COLO668 (cell line): ENCODE measurements around the gene CSPG4.
A peak's percentile ranks its signal among the peaks of the same experiment; 100 is the strongest.
"Not testable (repeated sequence)": the region's sequence is repeated elsewhere in the genome, so short reads cannot be mapped to it uniquely, and the experiment has no call there.

Experiments
- DNase-seq: peaks from one replicate; lab custom pipeline; 2025; ENCODE audit not compliant: unreplicated experiment; lab: John Stamatoyannopoulos, UW

Gene CSPG4

DNA sequence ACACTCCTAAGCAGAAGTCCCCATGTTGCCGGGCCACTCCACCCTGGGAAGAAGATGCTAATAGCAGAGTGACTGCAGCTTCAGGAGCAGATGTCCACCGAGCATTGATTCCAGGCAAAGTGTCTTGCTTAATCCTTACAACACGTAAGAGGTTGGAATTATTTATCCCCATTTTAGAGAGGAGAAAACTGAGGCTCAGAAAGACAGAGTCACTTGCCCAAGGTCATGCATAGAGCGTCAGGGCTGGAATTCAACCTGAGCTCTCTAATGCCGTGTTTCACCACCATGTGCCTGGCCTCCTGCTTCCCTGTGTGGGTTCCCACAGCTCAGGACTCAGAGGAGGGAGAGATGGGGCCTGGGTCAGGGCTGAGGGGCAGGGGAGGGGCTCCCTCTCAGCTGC lies 7.3 kb downstream of the CSPG4 start:
- not testable (repeated sequence) for DNase-seq

DNA sequence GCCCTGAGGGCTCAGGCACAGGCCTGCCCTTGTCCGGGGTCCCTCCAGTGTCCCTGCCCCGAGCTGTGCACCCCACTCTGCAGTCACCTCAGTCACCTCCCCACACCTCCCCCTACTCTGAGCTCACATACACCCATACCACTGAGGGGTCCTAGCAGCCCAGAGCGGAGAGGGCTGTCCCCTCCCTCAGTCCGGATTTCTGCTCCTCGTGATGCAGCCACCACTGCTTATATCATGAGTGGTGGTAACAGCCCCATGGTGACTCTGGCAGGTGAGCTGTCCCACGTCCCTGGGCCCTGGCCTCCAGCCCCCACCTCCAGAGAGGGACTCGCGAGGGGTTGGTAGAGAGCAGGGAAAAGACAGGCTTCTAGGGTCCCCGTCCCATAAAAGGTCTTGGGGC lies 8.0 kb downstream of the CSPG4 start:
- DNase-seq, result no peak

DNA sequence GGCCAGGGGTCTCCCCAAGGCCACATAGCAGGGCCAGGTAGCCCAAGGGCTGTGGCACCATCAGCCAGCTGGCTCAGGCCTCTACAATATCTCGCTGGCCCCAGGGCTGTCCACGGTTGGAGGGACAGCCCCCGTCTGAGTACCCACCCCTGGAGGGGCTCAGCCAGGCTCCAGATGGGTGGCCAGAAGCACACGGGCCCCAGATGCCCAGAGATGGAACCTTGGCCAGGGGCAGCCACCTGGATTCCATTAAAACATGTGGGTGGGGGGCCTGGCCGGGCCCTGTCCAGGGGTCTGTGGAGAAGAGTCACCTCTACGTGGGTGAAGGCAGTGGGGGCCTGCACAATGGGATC lies 8.4 kb downstream of the CSPG4 start:
- no peak for DNase-seq

DNA sequence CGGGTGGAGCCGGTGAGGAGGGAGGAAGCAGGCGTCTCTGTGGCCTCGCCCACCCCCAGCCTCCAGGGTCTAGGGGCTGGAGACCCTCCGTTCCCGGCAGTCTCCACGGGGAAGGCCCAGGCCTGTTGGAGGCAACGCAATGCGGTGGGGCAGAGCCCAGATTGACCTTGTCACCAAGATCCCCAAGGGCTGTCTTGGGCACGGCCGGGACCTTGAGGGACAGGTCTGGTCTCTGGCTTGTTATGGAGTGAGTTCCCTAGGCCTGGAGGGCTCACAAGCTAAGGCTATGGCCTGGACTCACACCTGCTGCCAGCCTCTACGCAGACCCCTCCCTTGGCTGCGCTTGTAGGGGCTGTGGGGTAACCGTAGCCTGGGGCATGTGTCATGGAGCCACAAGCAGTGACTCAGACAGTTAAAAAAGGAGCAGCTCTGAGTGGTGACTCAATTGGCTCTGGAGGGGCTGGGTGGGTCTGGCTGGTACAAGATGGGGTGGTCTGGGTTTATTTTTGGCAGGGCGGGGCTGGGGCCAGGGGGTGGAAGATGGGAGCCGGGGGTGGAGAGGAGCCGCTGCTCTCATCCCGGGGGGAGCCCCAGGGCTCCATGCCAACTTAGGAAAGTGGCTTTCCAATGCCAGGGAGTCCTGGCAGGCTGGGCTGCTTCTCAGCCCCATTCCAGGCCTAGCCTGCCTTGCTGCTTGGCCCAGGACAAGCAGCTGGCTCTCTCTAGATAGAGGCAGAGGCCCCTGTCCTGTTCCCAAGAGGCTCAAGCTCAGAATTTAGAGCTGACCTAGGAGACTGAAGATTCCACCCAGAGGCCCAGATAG lies 9.0 kb downstream of the CSPG4 start:
- DNase-seq, result not testable (repeated sequence)

DNA sequence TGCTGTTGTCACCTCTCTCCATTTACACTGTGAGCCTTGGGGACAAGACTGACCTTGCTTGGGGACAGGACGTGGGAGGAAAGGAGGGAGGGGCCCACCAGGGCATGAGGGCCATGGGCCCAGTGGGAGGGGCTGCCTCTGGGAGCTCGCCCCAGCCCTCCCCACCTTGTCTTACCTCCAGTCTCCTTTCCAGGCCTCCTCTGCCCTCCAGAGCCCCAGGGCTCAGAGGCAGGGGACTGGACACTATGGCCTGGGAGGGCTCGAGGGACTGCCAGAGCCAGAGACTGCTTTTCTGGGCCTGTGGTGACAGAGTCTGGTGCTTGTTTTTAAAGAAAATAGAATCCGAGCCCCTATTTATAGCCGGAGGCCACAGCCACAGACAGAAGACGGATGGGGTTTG lies 10.2 kb downstream of the CSPG4 start:
- DNase-seq, result no peak

DNA sequence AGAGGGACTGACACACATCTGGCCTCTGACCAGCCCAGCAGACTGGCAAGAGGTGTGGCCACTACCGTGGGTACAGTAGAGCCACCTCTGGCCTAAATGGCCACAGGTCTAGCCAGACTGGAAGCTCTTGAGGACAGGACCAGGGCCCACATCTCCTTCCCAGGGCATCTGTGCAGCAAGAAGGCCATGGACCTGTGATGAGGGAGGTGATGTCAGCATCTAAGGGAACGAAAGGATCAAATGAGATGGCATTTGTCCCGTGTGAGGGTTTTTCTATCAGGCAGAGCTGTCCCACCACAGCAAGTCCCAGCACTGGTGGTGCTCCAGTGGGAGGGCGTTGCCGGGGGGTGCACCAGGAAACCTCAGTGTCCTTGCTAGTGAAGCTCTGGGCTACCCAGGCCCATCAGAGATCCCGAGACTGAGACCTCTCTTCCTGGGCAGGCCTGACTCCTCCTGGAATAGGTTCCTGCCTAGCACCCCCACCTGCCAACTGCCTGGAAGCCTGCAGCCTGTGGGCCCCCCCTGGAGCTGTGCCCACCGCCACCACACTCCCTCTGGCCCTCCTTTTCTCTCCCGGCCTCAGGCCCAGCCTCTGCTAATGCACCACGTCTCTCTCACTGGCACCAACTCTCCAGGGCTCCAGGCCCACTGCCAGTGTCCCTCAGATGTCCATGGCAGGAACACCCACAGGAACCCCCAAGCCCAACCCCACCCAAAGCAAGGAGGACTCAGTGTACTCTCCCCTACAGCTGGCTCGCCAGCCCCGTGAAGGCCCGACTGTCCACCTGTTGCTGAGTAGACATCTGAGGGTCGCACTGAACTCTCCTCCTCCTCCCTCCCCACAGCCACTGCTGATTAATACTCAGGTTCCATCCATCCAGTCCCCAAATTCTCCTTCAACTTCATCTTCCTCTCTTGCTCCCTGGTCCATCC lies 11.3 kb downstream of the CSPG4 start:
- DNase-seq, result not testable (repeated sequence)

DNA sequence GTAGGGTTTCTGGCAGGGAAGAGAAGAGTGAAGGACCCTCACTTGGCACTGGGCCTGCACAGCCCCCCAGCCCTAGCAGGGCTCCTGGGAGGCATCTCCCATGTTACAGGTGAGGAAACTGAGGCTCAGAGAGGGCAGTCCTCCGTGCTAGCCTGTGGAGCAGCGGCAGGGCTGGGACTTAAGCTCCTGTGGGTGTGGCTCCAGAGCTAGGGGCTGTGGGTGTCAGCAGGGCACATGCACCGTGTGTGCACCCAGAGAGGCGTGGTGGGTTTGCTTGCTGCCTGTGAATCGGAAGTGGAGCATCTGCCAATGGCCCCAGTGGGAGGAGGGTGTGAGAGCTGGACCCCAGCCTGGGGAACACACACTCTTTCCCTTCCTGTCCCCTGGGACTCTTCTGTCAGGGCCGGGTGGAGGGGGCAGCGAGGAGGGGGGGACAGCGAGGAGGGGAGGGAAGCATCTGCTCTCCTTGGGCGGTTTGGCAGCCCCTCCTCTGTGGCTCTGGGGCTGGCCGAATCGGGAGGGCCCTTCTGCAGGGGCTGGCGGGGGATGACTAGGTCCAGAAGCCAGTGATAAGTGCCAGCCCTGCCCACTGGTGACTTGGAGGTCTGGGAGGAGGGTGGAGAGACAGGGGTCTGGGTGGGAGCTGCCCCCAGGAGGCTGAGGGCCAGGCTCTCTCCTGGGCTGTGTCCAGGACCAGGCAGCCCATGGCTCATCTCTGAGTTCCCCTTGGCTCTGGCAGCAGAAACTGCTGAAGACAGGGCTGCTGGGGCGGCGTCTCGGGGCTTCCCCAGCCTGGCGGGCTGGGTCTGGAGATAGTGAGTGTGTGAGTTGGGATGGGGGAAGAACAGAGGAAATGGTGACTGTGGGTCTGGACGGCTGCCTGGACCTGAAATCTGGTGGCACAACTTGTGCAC lies 12.4 kb downstream of the CSPG4 start:
- not testable (repeated sequence) for DNase-seq

DNA sequence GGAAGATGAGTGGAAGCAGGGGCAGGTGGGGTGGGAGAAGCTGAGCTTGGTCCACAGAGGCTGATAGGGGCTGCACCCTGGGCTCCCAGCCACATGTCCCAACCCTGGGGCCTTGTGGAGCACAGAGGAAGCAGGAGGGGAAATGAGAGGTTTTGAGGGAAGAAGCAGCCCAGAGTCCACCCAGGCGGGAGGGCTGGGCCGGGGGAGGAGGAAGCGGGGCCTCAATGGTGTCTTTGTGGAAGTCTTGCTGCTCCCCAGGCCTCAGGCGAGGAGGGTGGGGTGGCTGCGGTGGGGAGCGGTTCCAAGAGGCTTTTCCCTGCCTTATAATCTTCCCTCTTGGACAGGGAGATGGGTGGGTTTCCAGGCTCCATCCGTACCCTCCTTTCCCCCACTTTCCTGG lies 13.1 kb downstream of the CSPG4 start:
- DNase-seq, result not testable (repeated sequence)

DNA sequence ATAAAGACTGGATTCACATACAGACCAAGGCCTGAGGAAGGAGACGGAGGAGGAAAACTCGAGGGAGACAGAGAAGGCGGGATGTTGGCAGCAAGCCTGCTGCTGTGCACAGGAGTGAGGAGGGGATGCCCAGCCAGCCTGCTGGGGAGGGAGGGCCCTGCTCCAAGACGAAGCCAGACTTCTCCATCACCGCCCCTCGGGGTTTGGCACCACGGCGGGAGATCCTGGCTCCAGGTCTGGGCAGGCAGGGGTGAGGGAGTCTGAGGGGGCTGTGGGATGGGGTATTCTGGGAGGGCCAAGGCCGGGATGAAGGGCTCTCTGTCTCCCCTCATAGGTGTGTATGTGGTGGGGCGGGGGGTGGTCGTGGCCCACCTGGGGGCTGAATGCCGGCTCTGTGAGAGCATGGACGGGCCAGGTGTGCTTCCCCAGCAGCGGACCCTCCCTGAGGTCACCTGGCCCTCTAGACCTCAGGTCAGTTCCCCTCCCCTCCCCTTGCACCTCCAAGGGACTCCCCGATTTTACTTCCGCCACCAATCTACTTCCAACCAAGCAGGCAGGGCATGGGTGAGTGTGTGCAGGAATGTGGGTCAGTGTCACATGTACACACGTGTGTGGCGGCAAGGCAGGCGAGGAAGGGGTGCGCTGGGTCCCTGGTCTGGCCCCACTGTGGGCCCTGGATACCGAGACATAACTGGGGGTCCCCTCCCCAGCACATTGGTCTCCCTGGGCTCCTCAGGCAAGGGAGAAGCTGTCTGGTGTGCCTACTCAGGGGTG lies 14.5 kb downstream of the CSPG4 start:
- DNase-seq, result not testable (repeated sequence)

DNA sequence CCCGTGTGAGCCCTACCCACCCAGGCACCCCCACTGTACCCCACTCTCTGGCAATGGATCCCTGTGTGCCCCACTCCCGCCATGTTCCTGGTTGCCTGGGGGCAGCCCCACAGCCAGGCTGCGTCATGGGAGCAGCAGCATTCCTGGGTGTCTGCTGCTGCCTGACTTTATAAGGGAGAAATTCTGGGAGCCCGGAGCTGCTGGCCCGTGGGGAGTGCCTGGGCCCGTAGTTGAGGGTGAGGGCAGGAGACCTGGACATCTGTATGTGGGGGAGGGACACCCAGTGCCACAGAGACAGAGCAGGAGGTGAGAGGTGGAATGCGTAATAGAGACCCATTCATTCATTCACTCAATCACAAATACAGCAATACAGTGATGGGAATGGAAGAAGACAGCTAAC lies 15.1 kb downstream of the CSPG4 start:
- DNase-seq, result no peak

DNA sequence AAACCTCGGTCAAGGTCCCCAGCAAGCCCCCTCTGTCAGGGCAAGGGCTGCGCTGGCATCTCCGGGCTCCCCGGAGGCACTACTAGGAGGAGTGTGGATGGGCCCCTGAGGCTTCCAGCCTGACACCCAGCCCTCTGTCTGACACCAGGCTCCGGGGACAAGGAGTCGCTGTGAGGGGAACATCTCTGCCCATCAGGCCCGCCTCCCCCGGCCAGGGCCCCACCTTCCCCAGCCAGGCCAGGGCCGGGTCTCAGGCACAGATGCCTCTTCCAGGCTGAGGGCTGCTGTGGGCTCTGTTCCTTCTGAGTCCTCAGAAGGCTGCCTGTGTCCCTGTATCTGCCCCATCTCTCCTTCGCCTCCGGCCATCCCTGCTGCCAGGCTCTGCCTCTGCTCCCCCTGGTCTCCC lies 15.8 kb downstream of the CSPG4 start:
- no peak for DNase-seq

DNA sequence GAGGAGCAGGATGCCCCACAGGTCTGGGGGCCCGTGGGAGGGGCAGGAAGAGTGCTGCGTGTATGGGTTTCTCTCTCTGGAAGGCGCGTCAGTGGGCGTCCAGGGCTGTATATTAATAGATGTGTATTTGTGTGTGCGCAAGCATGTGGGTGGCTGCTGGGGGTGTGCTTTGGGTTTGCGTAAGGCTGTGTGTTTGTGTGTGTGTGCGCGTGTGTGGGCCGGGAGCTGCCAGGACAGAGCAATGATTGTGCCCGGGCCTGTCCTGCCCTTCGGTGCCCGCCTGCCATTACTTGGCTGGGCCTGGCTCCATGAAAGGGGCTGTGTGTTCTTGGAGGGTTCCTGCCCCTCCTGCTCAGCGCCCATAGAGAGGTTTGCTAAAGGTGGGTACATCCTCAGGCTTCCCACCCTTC lies 16.3 kb downstream of the CSPG4 start:
- no peak for DNase-seq

DNA sequence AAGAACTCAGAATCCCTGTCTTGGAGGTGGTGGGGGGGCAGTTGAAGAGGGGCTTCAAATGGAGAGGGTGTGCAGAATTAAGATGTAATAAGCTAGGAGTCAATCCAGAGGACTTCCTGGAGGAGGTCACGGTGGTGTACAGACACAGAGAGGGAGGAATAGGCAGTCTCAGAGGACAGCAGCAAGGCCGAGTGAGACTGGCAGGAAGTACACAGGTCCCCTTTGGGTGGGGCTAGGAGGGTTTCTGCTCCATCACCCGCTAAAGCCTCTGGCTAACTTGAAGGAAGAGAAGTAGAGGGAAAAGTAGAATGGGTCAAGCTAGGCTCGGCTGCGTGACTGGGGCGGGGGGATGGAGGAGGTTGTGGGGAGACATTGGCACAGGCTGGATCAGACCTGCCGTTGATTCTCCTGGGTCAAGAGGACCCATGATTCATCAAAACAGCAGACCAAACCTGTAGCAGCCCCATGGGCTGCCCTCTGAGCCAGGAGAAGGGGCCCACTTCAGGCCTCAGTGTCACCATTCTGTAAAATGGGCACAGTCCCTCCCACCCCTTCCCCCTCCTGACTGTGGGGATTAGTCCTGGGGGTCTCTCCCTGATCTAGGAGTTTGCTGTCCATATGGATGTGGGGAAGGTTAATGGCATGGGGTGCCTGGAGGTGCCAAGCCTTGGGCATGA lies 16.9 kb downstream of the CSPG4 start:
- no peak for DNase-seq

DNA sequence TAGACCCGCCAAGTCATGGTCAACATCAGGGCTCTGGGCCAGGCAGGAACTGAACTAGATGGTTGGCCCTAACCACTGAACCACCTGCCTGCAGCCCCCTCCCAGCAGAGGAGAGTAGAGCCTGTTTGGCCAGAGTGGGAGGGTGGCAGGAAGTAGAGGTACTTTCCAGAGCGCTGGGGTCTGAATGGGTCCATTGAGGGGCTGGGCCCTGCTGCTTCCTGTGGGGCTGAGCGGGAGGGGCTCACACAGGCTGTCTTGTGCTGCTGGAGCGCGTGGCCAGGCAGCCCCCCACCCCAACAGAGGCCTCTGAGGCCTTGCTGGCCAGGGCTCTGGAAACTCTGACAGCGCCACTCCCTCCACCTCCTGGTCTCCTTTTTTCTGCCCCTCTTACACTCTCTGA lies 17.4 kb downstream of the CSPG4 start:
- no peak for DNase-seq

DNA sequence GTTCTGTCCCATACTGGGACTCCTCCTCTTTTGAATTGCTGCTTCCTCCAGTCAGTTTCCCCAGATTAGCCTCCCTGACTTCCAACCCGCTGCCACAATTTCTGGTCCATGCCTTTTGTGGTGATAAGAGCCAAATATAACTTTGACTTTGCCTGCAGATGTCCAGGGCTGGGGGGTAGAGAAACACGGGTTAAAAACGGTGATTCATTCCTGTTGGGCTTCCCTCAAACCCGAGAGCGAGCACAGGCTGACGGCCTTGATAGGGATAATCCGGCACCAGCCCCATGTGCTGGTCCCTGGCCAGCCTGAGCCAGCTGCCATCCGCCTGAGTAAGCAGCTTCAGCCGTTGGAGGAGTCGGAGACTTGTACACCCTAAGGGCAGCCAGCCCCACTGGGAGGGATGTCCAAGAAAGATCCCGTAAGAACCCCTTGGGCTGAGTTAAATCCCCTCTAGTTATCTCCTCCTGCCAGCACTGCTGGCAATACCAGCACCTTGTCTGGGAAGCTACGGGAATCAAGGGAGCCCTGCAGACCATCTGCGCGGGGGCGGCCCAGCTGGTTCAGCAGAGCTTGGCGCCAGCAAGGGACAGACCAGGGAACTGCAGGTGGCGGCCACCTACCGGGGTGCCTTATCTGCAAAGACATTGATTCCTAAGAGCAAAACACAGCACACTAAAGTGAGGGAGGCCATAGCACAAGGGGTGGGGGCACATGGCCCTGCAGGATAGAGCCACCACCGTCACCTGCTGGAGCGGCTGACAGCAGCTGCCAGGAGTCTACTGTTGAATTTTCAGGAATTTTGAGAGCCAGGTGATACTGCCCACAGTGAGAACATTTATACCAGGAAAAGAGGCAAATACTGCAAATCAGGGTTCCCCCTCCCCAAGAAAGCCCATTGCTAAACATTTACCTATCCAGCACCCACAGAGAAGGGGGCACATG lies 18.1 kb downstream of the CSPG4 start:
- peak; percentile 73 for DNase-seq

DNA sequence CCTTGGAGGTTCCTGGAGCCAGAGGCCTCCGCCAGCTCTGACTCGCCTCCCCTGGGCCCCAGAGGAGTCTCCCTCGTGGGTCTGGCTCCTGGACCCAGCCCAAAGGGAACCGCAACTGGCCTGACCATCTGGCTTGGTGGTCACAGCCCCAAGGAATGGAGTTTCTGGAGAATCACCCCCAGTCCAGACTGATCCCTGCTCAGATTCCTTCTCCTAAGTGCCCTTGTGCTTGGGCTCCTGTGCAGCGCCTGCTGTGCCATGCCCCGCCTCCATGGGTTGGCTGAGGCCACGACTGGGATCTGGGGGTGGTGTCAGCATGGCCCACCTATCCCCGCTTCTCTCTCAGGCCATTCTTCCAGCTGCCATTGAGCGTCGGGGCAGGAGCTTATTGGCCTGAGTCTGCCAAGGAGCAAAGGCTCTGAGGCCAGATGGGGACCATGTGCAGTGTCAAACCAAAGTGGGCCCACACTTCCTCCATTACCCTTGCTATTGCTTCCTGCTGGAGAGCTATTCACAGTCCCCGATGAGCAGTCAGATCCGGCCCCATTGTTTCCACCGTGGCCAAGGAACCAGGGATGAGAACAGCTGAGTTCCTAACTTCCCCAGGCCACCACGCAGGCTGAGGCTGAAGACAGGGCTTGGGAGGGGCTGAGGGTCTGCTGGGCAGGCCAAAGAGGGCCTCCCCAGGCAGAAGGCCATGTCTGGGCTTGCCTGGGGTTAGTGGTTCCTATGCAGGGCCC lies 19.0 kb downstream of the CSPG4 start:
- DNase-seq, result no peak

DNA sequence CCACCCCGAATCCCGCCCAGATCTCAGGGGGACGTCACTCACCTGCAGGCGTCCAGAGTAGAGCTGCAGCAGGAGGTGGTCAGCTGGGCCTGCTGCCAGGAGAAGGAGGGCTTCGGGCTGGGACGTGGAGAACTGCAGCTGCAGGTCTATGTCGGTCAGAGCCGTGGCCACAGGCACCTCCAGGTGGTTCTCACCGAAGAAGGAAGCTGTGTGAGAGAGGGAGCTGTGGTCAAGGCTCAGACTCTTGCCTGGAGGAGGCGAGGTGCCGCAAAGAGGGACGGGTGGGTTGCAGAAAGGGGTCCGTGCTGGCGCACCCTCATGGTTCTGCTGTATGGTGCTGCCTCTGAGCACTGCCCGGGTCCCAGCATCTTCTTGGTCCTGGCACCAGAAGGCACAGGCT lies 19.6 kb downstream of the CSPG4 start:
- not testable (repeated sequence) for DNase-seq

DNA sequence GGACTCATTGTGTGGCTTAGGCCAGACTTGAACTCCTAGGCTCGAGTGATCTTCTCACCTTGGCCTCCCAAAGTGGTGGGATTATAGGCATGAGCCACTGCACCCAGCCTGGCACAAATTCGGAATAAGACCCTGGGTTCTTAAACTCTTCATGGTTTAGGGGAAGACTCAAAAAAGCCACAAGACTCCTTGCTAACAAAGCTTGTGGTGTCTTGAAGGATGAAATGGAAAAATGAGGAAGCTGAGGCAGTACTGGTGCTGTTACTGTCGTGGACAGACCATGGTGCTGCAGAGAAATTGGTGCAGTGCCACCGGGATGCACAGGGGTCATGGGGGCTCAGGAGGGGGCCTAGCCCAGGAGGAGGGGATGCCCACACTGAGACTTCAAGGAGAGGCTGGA lies 20.3 kb downstream of the CSPG4 start:
- DNase-seq, result not testable (repeated sequence)
